ENCODE data around the gene NOXO1. TPM values are rescaled to one million over a fixed set of nuclear protein-coding genes. Genes with fewer than 3 reads are reported as not detected.

Gene NOXO1
- total RNA-seq, 2 experiments from 2014 or later = 0.31 TPM; not detected in 1

DNA sequence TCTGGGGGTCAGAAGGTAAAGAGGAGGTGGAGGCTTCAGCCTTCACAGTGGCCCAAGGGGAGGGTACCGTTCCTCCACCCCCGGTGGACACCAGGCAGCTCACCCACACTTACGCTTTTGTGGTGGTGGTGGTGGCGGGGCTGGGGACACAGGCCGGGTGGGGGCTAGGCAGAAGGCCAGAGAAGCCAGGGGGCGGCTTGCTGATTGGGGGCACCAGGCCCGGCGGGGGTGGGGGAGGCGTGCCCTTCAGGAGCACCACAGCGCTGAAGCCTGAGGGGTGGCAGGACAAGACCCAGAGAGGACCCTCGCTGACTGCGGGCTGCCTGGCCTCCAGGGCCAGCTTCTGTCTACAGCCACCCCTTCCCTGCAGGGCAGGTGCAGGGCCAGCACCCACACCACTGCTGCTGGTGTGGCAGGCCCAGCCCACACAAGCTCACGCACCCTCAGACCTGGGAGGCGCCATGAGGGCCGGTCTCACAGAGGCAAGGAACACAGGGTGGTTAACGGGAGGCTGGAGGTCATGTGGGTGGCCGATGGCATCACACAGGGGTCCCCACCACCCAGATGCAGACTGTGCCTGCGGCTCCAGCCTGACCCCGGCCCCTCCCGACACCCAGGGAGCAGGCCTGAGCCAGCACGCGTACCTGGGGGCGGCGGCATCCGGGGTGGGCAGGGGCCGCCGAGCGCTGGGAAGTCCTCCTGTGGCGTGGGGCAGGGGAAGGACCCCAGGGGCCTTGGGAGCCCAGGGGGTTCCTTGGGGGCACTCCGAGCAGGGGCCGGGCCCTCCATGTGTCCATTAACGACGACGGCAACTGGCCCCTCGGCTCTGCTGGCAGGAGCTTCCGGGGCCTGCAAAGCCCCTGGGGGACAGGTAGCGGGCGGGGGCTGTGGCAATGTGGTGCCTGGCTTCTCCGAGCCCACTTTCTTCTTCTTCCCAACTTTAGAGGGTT, 17.9 kb upstream of the NOXO1 start:
- CTCF ChIA-PET = interaction anchor here (1.0 kb wide), 1 partner anchor 23 kb away, joined by 3 read pairs; no protein-coding TSS in a partner anchor
- POLR2A ChIA-PET = interaction anchor here (0.9 to 1.0 kb wide), 2 partner anchors 9 to 34 kb away, joined by 3 read pairs; no protein-coding TSS in a partner anchor

DNA sequence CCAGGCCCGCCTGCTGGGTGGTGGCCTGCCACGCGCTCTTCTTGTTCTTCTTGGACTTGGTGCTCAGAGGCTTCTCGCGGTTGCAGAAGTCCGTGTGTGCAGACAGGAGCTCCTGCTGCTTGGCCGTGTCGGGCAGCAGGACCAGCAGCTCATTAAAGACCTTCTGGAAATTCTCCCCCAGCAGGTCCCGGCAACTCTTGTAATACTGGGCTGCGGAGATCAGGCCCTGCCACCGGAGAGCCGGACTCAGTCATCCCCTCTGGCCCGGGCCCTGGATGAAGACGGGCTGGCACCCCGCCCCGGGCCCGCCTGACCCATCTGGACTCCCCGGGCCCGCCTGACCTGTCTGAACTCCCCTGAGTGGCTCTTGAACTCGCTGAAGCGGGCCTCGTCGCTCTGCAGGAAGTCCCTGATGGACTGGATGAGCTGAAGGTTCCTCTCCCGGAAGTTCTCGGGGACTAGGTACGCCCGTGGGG, 17.1 kb upstream of the NOXO1 start:
- ChIA-PET CTCF (interaction anchor here (1.0 kb wide), 1 partner anchor 24 kb away, joined by 3 read pairs; no protein-coding TSS in a partner anchor), POLR2A (interaction anchor here (0.9 to 29.2 kb wide), 2 partner anchors 10 to 33 kb away, joined by 3 to 505 read pairs; partner anchors contain the start of genes NDUFB10, RNF151, RPS2 and TBL3)
- intact Hi-C loops (cut with micrococcal nuclease) = no loop called here
- ATAC-seq (no peak), DNase-seq (no peak)
- TF ChIP-seq, protein P1, sequence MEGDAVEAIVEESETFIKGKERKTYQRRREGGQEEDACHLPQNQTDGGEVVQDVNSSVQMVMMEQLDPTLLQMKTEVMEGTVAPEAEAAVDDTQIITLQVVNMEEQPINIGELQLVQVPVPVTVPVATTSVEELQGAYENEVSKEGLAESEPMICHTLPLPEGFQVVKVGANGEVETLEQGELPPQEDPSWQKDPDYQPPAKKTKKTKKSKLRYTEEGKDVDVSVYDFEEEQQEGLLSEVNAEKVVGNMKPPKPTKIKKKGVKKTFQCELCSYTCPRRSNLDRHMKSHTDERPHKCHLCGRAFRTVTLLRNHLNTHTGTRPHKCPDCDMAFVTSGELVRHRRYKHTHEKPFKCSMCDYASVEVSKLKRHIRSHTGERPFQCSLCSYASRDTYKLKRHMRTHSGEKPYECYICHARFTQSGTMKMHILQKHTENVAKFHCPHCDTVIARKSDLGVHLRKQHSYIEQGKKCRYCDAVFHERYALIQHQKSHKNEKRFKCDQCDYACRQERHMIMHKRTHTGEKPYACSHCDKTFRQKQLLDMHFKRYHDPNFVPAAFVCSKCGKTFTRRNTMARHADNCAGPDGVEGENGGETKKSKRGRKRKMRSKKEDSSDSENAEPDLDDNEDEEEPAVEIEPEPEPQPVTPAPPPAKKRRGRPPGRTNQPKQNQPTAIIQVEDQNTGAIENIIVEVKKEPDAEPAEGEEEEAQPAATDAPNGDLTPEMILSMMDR (IDR thresholded peaks at IDR 0.05) = no peak
- peaks cover 27% of the 10 kb centered on the region for H3K36me3 Mint-ChIP-seq (ENCODE audit: low read depth)
- H3K4me3 Mint-ChIP-seq = no peak overlapping the region
- H3K27ac Mint-ChIP-seq = no peak overlapping the region
- H3K4me1 Mint-ChIP-seq (ENCODE audit: low read depth) = peaks cover 13% of the 10 kb centered on the region
- no peaks in the 10 kb centered on the region for H3K9me3 Mint-ChIP-seq
- no peaks in the 10 kb centered on the region for H3K27me3 Mint-ChIP-seq

More for the DNA sequence above, 17.9 kb upstream of the NOXO1 start:
- DNase-seq (no peak), ATAC-seq (no peak)
- H3K9me3 Mint-ChIP-seq = no peaks in the 10 kb centered on the region
- intact Hi-C loops (cut with micrococcal nuclease) = no loop called here
- H3K27me3 Mint-ChIP-seq = no peaks in the 10 kb centered on the region
- TF ChIP-seq, protein P1 (IDR thresholded peaks at IDR 0.05) = no peak
- peaks cover 27% of the 10 kb centered on the region for H3K36me3 Mint-ChIP-seq (ENCODE audit: low read depth)
- peaks cover 11% of the 10 kb centered on the region for H3K4me1 Mint-ChIP-seq (ENCODE audit: low read depth)
- H3K4me3 Mint-ChIP-seq = no peak overlapping the region
- H3K27ac Mint-ChIP-seq = no peak overlapping the region

DNA sequence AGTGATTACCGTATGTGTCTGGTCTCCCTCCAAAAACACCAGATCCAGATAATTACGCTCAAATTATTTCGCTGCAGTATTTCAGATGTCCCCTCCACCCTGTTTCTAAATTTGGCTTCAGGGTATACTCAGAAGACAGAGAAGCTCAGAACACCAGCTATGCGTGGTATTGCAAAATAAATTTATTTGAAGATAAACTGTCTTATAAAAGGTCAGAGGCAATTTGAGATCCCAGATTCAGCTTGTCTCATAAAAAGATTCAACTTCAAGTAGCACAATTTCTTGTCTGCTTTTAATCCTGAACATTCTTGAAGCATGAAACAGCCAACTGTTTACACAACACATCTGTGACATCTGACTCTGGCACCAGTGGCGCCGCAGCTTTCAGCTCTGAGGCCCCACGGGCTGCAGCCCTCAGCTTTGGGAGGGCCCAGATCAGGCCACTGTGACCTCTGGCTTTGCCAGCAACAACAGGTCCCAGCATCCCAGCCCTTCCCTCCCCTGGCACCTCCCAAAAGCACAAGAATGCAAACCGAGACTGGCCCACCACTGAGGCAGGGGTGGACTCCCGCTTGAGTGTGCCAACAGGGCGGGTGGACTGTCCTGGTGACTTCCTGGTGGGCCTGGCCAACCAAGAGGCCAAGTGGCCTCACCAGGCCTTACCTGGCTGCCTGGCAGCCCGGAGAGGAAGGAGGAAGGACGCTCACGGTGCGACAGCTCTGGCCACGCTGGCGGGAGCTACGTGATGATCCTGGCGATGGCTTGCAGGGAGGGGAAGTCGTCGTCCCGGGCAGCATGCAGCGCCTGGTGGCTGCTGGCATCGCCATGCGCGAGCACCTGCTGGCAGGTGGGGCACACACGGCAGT, 16.5 kb upstream of the NOXO1 start:
- DNase-seq (no peak), ATAC-seq (no peak)
- H3K27ac Mint-ChIP-seq = no peak overlapping the region
- H3K4me3 Mint-ChIP-seq = no peak overlapping the region
- TF ChIP-seq, protein P1 (IDR thresholded peaks at IDR 0.05) = no peak
- H3K36me3 Mint-ChIP-seq (ENCODE audit: low read depth) = peaks cover 27% of the 10 kb centered on the region
- intact Hi-C loops (cut with micrococcal nuclease) = no loop called here
- ChIA-PET CTCF (interaction anchor here (1.0 kb wide), 1 partner anchor 25 kb away, joined by 3 read pairs; no protein-coding TSS in a partner anchor), POLR2A (interaction anchor here (0.9 to 29.2 kb wide), 5 partner anchors 10 to 154 kb away, joined by 3 to 505 read pairs (median 7); partner anchors contain the start of genes NDUFB10, NOXO1, RNF151 and RPS2)
- peaks cover 15% of the 10 kb centered on the region for H3K4me1 Mint-ChIP-seq (ENCODE audit: low read depth)
- no peaks in the 10 kb centered on the region for H3K9me3 Mint-ChIP-seq
- H3K27me3 Mint-ChIP-seq = no peaks in the 10 kb centered on the region

DNA sequence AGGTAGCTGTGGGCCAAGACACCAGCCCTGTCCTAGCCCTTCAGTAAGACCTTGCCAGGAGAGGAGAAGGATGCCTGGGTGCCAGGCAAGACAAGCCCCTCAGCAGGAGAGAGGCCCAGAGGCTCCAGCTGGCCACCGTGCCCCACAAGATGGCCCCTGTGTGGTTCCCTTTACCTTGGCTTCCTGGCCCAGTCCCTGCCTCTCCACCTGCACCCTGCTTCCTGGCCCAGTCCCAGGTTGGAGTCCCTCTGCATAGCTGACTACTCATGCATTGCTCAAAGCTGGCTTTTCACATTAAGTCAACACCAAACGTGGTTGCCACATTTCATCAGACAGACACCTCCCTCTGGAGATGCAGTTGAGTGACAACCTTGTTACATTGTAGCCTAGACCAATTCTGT, 12.5 kb upstream of the NOXO1 start:
- ChIA-PET CTCF (interaction anchor here (0.7 to 3.2 kb wide), 3 partner anchors 10 to 147 kb away, joined by 5 to 34 read pairs (median 5); no protein-coding TSS in a partner anchor), POLR2A (interaction anchor here (1.3 to 29.2 kb wide), 5 partner anchors 9 to 161 kb away, joined by 4 to 505 read pairs (median 4); partner anchors contain the start of genes NDUFB10, RNF151, RPS2 and TBL3)
- TF ChIP-seq, protein P1 (IDR thresholded peaks at IDR 0.05) = no peak
- DNase-seq (no peak), ATAC-seq (no peak)
- Mint-ChIP-seq H3K36me3 (ENCODE audit: low read depth) (peaks cover 15% of the 10 kb centered on the region), H3K4me3 (no peak overlapping the region), H3K4me1 (ENCODE audit: low read depth) (peaks cover 23% of the 10 kb centered on the region), H3K27ac (no peak overlapping the region), H3K9me3 (no peaks in the 10 kb centered on the region), H3K27me3 (peaks cover 12% of the 10 kb centered on the region)
- intact Hi-C loops (cut with micrococcal nuclease) = no loop called here

Data from activated CD8-positive, alpha-beta T cell treated with anti-CD3 and anti-CD28 coated beads for 36 hours (primary cell).